ENCODE data around the gene IRX3. TPM values are rescaled to one million over a fixed set of nuclear protein-coding genes. Genes with fewer than 3 reads are reported as not detected.

IRX3 gene
- total and polyA plus RNA-seq, 10 of the 15 experiments (the other 5 are each of a cell fraction or from before 2014, with no cell fraction given), result 0.05 TPM; not detected in 9

DNA sequence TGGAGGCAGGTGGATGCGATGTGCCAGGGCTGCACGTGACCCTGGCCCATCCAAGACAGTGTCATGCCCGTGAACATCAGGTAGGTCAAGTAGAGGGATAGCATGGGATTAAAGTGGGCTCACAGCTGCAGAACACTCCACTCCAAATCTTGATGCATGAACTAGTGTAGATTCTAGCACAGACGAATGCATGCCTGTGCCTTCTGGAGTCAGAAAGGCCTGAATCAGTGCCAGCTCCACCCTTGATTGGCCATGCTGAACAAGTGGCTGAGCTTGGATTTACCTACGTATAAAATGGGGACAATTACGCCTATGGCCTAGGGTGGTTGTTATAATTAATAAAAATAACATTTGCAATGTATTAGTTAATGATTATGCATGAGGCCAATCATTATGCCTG, 10.6 kb downstream of the IRX3 start:
- 11% methylated on average over 6 of the region's 6 CpGs for WGBS (ENCODE audit: insufficient coverage, insufficient replicate concordance, low lambda C conversion rate, missing lambda C conversion rate)
- H3K36me3 ChIP-seq (ENCODE audit: control insufficient read depth in 2 of 2, insufficient read depth in 2 of 2, low read length in 1 of 2), result no peaks in the 10 kb centered on the region
- ATAC-seq (no peak), DNase-seq (ENCODE audit: low read depth, low spot score) (no peak), FAIRE-seq (no peak)
- no peak overlapping the region for H2AFZ ChIP-seq (ENCODE audit: control insufficient read depth, low read depth, low read length)
- BruUV-seq (replicated peaks), result no TSS peak
- CTCF ChIA-PET, result no interaction called here
- TF ChIP-seq EZH2 (IDR thresholded peaks at IDR 0.05; ENCODE audit: borderline replicate concordance, control insufficient read depth, low read depth, low read length) (no peak), EGR1 (IDR thresholded peaks at IDR 0.05; ENCODE audit: borderline replicate concordance in 1 of 2, low read depth in 2 of 2, low read length in 2 of 2) (no peak), USF1 (IDR thresholded peaks at IDR 0.05; ENCODE audit: borderline replicate concordance, extremely low read length, insufficient read depth, low read depth, low read length) (no peak), IKZF2 (IDR thresholded peaks at IDR 0.05) (no peak), EED (IDR thresholded peaks at IDR 0.05; ENCODE audit: low read depth) (no peak), MAX (IDR thresholded peaks at IDR 0.05; ENCODE audit: low read depth, low read length) (no peak), ATF2 (IDR thresholded peaks at IDR 0.05; ENCODE audit: low read length) (no peak), SMC3 (IDR thresholded peaks at IDR 0.05; ENCODE audit: borderline replicate concordance, low read length) (no peak), SMAD5 (IDR thresholded peaks at IDR 0.05; ENCODE audit: low read depth) (no peak), PKNOX1 (IDR thresholded peaks at IDR 0.05) (no peak), ZNF24 (IDR thresholded peaks at IDR 0.05) (no peak)
- TF ChIP-seq, protein P1, sequence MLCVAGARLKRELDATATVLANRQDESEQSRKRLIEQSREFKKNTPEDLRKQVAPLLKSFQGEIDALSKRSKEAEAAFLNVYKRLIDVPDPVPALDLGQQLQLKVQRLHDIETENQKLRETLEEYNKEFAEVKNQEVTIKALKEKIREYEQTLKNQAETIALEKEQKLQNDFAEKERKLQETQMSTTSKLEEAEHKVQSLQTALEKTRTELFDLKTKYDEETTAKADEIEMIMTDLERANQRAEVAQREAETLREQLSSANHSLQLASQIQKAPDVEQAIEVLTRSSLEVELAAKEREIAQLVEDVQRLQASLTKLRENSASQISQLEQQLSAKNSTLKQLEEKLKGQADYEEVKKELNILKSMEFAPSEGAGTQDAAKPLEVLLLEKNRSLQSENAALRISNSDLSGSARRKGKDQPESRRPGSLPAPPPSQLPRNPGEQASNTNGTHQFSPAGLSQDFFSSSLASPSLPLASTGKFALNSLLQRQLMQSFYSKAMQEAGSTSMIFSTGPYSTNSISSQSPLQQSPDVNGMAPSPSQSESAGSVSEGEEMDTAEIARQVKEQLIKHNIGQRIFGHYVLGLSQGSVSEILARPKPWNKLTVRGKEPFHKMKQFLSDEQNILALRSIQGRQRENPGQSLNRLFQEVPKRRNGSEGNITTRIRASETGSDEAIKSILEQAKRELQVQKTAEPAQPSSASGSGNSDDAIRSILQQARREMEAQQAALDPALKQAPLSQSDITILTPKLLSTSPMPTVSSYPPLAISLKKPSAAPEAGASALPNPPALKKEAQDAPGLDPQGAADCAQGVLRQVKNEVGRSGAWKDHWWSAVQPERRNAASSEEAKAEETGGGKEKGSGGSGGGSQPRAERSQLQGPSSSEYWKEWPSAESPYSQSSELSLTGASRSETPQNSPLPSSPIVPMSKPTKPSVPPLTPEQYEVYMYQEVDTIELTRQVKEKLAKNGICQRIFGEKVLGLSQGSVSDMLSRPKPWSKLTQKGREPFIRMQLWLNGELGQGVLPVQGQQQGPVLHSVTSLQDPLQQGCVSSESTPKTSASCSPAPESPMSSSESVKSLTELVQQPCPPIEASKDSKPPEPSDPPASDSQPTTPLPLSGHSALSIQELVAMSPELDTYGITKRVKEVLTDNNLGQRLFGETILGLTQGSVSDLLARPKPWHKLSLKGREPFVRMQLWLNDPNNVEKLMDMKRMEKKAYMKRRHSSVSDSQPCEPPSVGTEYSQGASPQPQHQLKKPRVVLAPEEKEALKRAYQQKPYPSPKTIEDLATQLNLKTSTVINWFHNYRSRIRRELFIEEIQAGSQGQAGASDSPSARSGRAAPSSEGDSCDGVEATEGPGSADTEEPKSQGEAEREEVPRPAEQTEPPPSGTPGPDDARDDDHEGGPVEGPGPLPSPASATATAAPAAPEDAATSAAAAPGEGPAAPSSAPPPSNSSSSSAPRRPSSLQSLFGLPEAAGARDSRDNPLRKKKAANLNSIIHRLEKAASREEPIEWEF (IDR thresholded peaks at IDR 0.05; ENCODE audit: insufficient replicate concordance, low read depth, low read length), result no peak
- H3K4me3 ChIP-seq, result no peak overlapping the region
- RAD21 ChIA-PET (ENCODE audit: unreplicated experiment), result no interaction called here
- intact Hi-C loops (cut with micrococcal nuclease; ENCODE audit: unreplicated experiment) (loop anchor here (5.0 kb wide), 1 partner anchor 329 kb away; no protein-coding TSS in a partner anchor), in situ Hi-C loops (cut with MboI) (no loop called here)
- no peaks in the 10 kb centered on the region for H3K4me1 ChIP-seq (ENCODE audit: control insufficient read depth, insufficient read depth, low read length)
- H3K4me2 ChIP-seq (ENCODE audit: control insufficient read depth, insufficient read depth), result no peak overlapping the region
- H4K20me1 ChIP-seq (ENCODE audit: control insufficient read depth, insufficient read depth), result no peaks in the 10 kb centered on the region
- no peaks in the 10 kb centered on the region; a peak in 1 of 4 replicates for H3K27me3 ChIP-seq (replicated peaks in 1 of 2; ENCODE audit: control insufficient read depth in 2 of 2, insufficient read depth in 2 of 2, low read length in 1 of 2)
- SMC1A ChIA-PET (ENCODE audit: uncharacterized antibody, unreplicated experiment), result no interaction called here
- no peaks in the 10 kb centered on the region for H3K79me2 ChIP-seq (ENCODE audit: control insufficient read depth, insufficient read depth, low read length)
- H3K27ac ChIP-seq (ENCODE audit: control insufficient read depth, insufficient read depth), result no peak overlapping the region
- POLR2A ChIA-PET, result no interaction called here
- no peak overlapping the region for H3K9ac ChIP-seq (ENCODE audit: control insufficient read depth, insufficient read depth, low read length)
- no peaks in the 10 kb centered on the region for H3K9me3 ChIP-seq (replicated peaks; ENCODE audit: control insufficient read depth, insufficient read depth, low read length)

All from GM12878 (cell line).